Measurements from ENCODE around the gene CDC42SE2. TPM values are rescaled to one million over a fixed set of nuclear protein-coding genes. Genes with fewer than 3 reads are reported as not detected.

CDC42SE2 gene
- polyA plus RNA-seq, 3 donors = 34.4 to 135 (median 92.6) TPM

DNA sequence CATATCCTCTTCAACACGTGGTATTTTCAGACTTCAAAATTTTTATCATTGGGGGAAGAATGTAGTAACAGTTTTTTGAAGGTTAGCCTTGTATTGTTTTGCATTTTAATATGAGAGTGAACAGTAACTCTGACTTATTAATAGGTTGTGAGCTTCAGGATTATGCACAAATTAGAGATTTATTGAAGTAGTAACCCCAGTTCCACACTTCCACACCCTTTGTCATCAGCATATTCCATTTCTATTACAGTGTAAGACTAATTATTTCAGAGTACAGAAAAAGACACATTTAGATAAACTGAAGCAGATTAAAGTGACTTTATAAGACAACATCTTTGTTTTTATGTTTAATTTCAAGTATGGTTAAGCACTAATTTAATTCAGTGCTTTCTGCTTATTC, 105.7 kb downstream of the CDC42SE2 start:
- intact Hi-C loops (cut with micrococcal nuclease) = no loop called here
- peaks cover 68% of the 10 kb centered on the region for H4K20me1 ChIP-seq (ENCODE audit: insufficient read depth, low read length)
- no peaks in the 10 kb centered on the region for H3K27me3 Mint-ChIP-seq (ENCODE audit: low read depth in 3 of 3)
- no peak overlapping the region for H3K4me3 ChIP-seq (replicated peaks in 1 of 3; ENCODE audit: low read depth in 2 of 3, low read length in 3 of 3)
- H3K4me1 ChIP-seq (ENCODE audit: control insufficient read depth in 1 of 2, insufficient read depth in 2 of 2, low read length in 2 of 2) = peaks cover 0 to 2% of the 10 kb centered on the region in 2 donors
- no peak overlapping the region for H3K4me2 ChIP-seq (replicated peaks; ENCODE audit: extremely low read depth, low read length, poor library complexity, severe bottlenecking)
- no peaks in the 10 kb centered on the region for H3K27me3 ChIP-seq (ENCODE audit: control insufficient read depth in 2 of 2, insufficient read depth in 2 of 2, low read length in 2 of 2)
- H3K79me2 ChIP-seq (ENCODE audit: insufficient read depth, low read length) = peaks cover 99% of the 10 kb centered on the region
- no peak overlapping the region for H3K9ac ChIP-seq (ENCODE audit: insufficient read depth, low read length, poor library complexity, severe bottlenecking)
- H3K36me3 Mint-ChIP-seq = peaks cover 17 to 34% of the 10 kb centered on the region in 2 donors
- peak overlapping the region in 1 of 2 donors; percentile 45 for H3K27ac ChIP-seq (ENCODE audit: low read depth in 1 of 2, low read length in 2 of 2)
- H3K27ac Mint-ChIP-seq = peak overlapping the region in 1 of 7 donors; percentile 4
- no peak overlapping the region for H2AFZ ChIP-seq (ENCODE audit: insufficient read depth, low read depth, low read length, poor library complexity, severe bottlenecking)
- H3K9me3 ChIP-seq (replicated peaks in 1 of 2; ENCODE audit: control insufficient read depth in 1 of 2, insufficient read depth in 1 of 2, low read length in 2 of 2) = no peaks in the 10 kb centered on the region
- TF ChIP-seq, protein P1, sequence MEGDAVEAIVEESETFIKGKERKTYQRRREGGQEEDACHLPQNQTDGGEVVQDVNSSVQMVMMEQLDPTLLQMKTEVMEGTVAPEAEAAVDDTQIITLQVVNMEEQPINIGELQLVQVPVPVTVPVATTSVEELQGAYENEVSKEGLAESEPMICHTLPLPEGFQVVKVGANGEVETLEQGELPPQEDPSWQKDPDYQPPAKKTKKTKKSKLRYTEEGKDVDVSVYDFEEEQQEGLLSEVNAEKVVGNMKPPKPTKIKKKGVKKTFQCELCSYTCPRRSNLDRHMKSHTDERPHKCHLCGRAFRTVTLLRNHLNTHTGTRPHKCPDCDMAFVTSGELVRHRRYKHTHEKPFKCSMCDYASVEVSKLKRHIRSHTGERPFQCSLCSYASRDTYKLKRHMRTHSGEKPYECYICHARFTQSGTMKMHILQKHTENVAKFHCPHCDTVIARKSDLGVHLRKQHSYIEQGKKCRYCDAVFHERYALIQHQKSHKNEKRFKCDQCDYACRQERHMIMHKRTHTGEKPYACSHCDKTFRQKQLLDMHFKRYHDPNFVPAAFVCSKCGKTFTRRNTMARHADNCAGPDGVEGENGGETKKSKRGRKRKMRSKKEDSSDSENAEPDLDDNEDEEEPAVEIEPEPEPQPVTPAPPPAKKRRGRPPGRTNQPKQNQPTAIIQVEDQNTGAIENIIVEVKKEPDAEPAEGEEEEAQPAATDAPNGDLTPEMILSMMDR (IDR thresholded peaks at IDR 0.05) = no peak
- no CpG with 5 or more reads among the region's 1 CpG for WGBS (ENCODE audit: insufficient coverage)
- H3K36me3 ChIP-seq (replicated peaks in 1 of 2; ENCODE audit: control insufficient read depth in 1 of 2, insufficient read depth in 2 of 2, low read length in 2 of 2) = peaks cover 4 to 17% of the 10 kb centered on the region in 2 donors
- H3K4me1 Mint-ChIP-seq = peaks cover 18% of the 10 kb centered on the region
- peaks cover 0 to 2% (median 0%) of the 10 kb centered on the region in 7 donors for H3K9me3 Mint-ChIP-seq
- H3K4me3 Mint-ChIP-seq = no peak overlapping the region
- DNase-seq = no peak

DNA sequence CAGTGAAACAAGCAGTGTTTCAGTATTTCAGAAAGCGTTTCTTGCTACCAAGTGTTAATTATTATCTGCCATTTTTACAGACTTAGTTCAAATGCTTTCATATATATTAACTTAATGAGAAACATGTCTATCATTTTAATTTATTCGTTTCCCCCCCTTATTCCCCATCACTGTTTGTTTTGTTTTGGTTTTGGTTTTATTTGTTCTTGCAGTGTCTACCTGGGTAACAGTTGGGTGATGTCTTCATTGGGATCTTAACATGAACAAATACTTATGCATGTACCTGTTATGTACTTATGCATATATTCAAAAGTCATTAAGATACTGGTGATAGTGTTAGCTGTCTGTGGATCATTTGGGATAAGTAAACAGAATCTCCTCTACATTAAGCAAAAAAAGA, 108.0 kb downstream of the CDC42SE2 start:
- Histone ChIP-seq H3K4me3 (replicated peaks in 1 of 3; ENCODE audit: low read depth in 2 of 3, low read length in 3 of 3) (no peak overlapping the region), H3K9me3 (replicated peaks in 1 of 2; ENCODE audit: control insufficient read depth in 1 of 2, insufficient read depth in 1 of 2, low read length in 2 of 2) (no peaks in the 10 kb centered on the region), H3K27ac (ENCODE audit: low read depth in 1 of 2, low read length in 2 of 2) (peak overlapping the region in 1 of 2 donors; percentile 33), H3K79me2 (ENCODE audit: insufficient read depth, low read length) (peaks cover 99% of the 10 kb centered on the region), H4K20me1 (ENCODE audit: insufficient read depth, low read length) (peaks cover 55% of the 10 kb centered on the region), H2AFZ (ENCODE audit: insufficient read depth, low read depth, low read length, poor library complexity, severe bottlenecking) (no peak overlapping the region), H3K4me2 (replicated peaks; ENCODE audit: extremely low read depth, low read length, poor library complexity, severe bottlenecking) (no peak overlapping the region), H3K4me1 (ENCODE audit: control insufficient read depth in 1 of 2, insufficient read depth in 2 of 2, low read length in 2 of 2) (no peaks in the 10 kb centered on the region), H3K36me3 (replicated peaks in 1 of 2; ENCODE audit: control insufficient read depth in 1 of 2, insufficient read depth in 2 of 2, low read length in 2 of 2) (peaks cover 4 to 8% of the 10 kb centered on the region in 2 donors), H3K27me3 (ENCODE audit: control insufficient read depth in 2 of 2, insufficient read depth in 2 of 2, low read length in 2 of 2) (no peaks in the 10 kb centered on the region), H3K9ac (ENCODE audit: insufficient read depth, low read length, poor library complexity, severe bottlenecking) (no peak overlapping the region)
- Mint-ChIP-seq H3K36me3 (peaks cover 16 to 30% of the 10 kb centered on the region in 2 donors), H3K27ac (peak overlapping the region in 3 of 7 donors; percentile 8 to 73 (median 38)), H3K4me1 (peaks cover 20% of the 10 kb centered on the region), H3K27me3 (ENCODE audit: low read depth in 3 of 3) (no peaks in the 10 kb centered on the region), H3K9me3 (peaks cover 0 to 2% (median 0%) of the 10 kb centered on the region in 7 donors), H3K4me3 (no peak overlapping the region)
- intact Hi-C loops (cut with micrococcal nuclease) = no loop called here
- TF ChIP-seq, protein P1 (IDR thresholded peaks at IDR 0.05) = no peak
- no CpG with 5 or more reads among the region's 2 CpGs for WGBS (ENCODE audit: insufficient coverage)
- DNase-seq = no peak
